OCI-M1 (cell line): ENCODE data around the gene SATB2.

Experiments
- DNase-seq: peaks from one replicate; lab custom pipeline; 2025; lab: John Stamatoyannopoulos, UW

The SATB2 gene

DNA sequence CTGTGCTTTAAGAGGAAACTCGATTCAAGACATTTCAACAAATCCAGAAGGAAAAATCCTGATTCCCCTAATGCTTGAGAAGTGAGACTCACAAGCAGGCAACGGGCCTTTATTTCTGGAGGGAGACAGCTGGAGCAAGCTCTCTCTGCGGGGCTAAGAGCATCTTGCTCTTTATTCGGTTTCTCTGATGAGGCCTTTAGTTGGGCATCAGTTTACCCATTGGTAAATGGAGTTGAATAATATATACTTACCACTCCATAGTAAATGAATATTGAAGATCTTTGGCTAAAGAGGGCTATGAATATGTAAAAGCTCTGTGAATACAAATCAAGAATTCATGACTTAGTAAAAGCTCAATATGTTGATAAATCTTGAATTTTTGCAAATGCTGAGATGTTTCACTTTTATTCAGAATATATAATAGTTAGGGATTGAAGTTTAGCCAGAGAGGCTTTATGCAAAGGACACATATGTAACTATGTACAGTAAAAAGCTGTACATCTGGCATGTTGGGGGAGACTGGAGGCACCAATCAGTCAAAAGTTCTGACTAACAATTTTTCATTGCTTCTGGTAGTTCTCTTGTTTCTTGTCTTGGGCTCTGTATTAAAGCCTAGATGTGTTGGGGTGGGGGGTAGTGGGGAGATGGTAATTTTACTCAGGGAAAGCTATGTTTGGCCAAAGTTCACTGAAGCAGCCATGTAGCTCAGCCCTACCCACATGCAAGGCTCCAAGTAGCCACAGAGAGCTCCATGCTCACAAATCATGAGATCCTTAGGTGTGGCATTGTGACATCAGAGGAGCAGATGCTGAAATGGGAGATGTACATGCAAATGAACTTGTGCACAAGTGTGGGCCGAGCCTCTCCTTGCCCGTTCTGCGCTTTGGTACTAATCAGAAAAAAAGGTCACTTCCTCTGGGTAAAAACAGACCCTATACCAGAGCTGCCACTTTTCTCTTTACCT, 200.2 kb downstream of the SATB2 start:
- no peak for DNase-seq

DNA sequence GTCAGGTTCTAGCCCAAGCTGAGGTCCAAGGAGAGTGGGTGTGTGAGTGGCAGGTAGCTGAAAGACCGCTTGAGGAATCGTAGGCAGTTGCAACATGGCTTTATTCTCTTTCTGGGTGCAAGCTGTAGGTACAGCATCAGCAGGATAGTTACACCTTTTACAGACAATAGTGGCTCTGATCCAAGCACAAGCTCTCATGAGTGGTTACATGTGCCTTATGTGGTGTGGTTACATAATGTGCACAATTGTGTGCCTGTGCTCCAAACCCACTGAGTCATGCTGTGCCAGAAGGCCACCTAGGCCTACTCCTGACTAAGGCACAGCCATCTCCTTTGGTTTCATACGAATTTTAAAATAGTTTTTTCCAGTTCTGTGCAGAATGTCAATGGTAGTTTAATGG, 227.6 kb downstream of the SATB2 start:
- DNase-seq: peak; percentile 9

DNA sequence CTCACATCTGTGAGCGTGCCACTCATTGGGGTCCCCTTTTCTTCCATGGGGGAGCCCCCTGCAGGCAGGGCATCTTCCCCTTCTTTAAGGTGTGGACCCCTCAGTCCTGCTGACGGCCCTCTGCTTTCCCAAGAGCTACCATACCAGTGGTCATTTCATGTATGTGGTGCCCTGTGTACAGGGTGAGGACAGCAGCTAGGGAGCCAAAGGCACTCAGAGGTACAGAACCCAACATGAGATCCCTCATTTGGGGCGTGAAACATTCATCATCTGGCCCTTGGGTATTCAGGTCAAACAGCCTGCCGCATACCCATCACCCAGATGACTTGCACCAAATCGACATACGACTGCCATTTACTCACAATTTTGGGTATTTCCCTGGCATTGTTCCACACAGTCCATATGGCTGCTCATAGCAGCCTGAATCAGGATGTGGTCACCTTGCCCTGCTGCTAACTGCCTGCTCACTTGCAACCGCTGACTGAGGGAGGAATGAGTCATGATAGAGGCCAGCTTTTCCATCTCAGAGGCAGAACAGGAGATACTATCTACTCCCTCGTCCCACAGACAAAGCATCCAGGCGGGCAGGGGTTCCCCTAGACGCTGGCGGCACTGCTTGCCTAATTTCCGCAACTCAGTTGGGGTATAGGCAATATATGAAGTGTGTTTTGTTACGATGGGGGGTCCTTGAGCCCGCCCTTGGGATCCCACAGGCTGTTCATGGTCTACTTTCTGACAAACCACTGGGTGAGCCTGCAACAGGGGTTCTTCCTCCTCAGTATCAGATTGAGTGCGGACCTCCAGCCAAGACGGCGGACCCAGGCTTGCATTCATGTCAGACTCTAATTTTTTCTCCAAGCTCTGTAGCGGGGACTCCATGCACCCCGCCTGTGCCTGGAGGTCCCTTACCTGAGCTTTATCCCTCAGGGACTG, 228.6 kb downstream of the SATB2 start:
- DNase-seq: peak; percentile 93

DNA sequence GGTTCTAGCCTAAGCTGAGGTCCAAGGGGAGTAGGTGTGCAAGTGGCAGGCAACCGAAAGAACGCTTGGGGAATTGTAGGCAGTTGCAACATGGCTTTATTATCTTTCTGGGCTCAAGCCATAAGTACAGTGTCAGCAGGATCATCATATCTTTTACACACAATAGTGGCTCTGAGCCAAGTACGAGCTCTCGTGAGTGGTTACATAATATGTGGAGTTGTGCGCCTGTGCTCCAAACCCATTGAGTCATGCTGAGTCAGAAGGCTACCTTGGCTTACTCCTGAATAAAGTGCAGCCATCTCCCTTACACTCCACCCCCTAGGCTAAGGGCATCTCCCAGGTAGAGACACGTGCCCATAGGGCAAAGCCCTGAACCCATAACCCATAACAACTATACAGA, 233.9 kb downstream of the SATB2 start:
- peak; percentile 42 for DNase-seq

DNA sequence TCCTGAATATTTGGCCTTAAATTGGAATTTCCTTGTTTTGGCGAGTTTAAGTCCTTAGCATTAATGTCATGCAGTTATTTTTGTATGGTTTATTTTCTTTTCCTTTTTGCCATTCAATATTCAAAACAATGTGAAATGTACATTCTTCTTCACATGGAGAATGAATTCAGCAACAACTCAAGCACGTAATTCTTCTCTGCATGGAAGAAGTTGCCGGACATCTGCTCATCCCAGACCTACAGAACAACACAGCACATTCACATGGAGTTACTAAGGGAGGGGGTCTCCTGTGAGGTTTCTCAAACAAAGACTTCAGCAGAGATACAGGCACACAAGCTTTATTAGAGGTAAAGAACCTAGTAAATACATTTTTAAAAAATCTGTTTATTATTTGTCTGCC, 236.8 kb downstream of the SATB2 start:
- no peak for DNase-seq

DNA sequence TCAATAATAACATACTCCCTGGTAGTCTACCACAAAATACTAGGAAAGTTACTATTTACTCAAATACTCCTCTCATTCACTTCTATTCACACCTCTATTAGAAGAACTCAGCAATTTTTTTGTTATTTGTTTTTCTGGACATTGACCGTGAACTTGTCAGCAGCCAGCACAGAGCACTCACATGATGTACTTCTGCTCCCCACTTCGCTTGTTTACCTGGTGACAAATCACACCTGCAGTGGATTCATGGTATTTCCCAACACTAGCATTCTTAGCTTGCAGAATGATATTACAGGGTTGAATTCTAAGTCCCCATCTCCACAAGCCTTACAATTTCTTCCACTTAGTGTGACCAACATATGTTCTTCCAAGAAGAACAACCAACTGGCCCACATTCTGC, 238.2 kb downstream of the SATB2 start:
- no peak for DNase-seq
